HepG2 (cell line): ENCODE data around the gene TLCD3B. TPM values are rescaled to one million over a fixed set of nuclear protein-coding genes. Genes with fewer than 3 reads are reported as not detected.
A peak's percentile ranks its signal among the peaks of the same experiment; 100 is the strongest.

Experiments
- CENPT ChIP-seq: sonication (generic); formaldehyde crosslinking; IDR thresholded peaks from 2 replicates; pipeline ENCODE4 v1.8.0; 2022; ENCODE audit warnings: low read depth, mild to moderate bottlenecking, moderate library complexity, missing genetic modification reagents
- DPF2 ChIP-seq: sonication (generic); formaldehyde crosslinking; IDR thresholded peaks from 2 replicates; pipeline ENCODE4 v1.4.0; 2020; ENCODE audit warnings: mild to moderate bottlenecking, low read depth, missing genetic modification reagents, borderline replicate concordance
- EP300 ChIP-seq, 3 experiments: sonication (generic) in 1 of 3; formaldehyde crosslinking in 1 of 3; IDR thresholded peaks; 2 replicates each; pipeline versions ENCODE4 v1.5.1 to v1.6.1; 2011 to 2020; ENCODE audit warnings: low read depth in 2 of 3, low read length in 2 of 3, borderline replicate concordance in 1 of 3, improper control_type of control experiment in 1 of 3, mild to moderate bottlenecking in 1 of 3, missing genetic modification reagents in 1 of 3, moderate library complexity in 1 of 3
- MAFG ChIP-seq: sonication (generic); formaldehyde crosslinking; IDR thresholded peaks from 2 replicates; pipeline ENCODE4 v1.5.1; 2020; ENCODE audit warnings: mild to moderate bottlenecking, missing genetic modification reagents
- NONO ChIP-seq, 2 experiments: fragments of 450-650 bp in 1 of 2; sonication (generic) in 1 of 2; formaldehyde crosslinking in 1 of 2; IDR thresholded peaks in 1 of 2; conservative IDR thresholded peaks in 1 of 2; 2 replicates each; pipeline versions ENCODE4 v1.6.1 to v1.8.0; 2017 to 2022; ENCODE audit warnings: mild to moderate bottlenecking in 1 of 2, missing genetic modification reagents in 1 of 2, moderate library complexity in 1 of 2
- NR2F2 ChIP-seq: IDR thresholded peaks from 2 replicates; pipeline ENCODE4 v1.6.1; 2012; ENCODE audit warnings: low read depth, inconsistent platforms, borderline replicate concordance
- RBFOX2 ChIP-seq: fragments of 200-400 bp; formaldehyde crosslinking; IDR thresholded peaks from 2 replicates; pipeline ENCODE4 v1.6.1; 2017; ENCODE audit warnings: low read depth, mild to moderate bottlenecking, low read length
- RERE ChIP-seq: IDR thresholded peaks from 2 replicates; pipeline ENCODE4 v1.6.1; 2016; ENCODE audit warnings: low read depth, missing genetic modification reagents, missing compliant biosample characterization
- RXRA ChIP-seq: sonication (generic); formaldehyde crosslinking; IDR thresholded peaks from 2 replicates; pipeline ENCODE4 v1.5.1; 2020; ENCODE audit warnings: missing genetic modification reagents
- TRIM22 ChIP-seq: fragments of 450-650 bp; IDR thresholded peaks from 2 replicates; pipeline ENCODE4 v1.6.1; 2017
- ZKSCAN5 ChIP-seq: sonication (generic); formaldehyde crosslinking; IDR thresholded peaks from 2 replicates; pipeline ENCODE4 v1.5.1; 2020; ENCODE audit warnings: mild to moderate bottlenecking, missing genetic modification reagents
- ZNF143 ChIP-seq: sonication (generic); formaldehyde crosslinking; IDR thresholded peaks from 2 replicates; pipeline ENCODE4 v1.4.0; 2020; ENCODE audit warnings: missing genetic modification reagents
- ZNF30 ChIP-seq: sonication (generic); formaldehyde crosslinking; IDR thresholded peaks from 2 replicates; pipeline ENCODE4 v1.5.0; 2020; ENCODE audit warnings: mild to moderate bottlenecking, missing genetic modification reagents
- ZNF329 ChIP-seq: sonication (generic); formaldehyde crosslinking; IDR thresholded peaks from 2 replicates; pipeline ENCODE4 v1.9.0; 2021; ENCODE audit warnings: low read depth, mild to moderate bottlenecking, missing genetic modification reagents
- ZNF816 ChIP-seq: sonication (generic); formaldehyde crosslinking; IDR thresholded peaks from 2 replicates; pipeline ENCODE4 v1.8.0; 2022; ENCODE audit warnings: missing genetic modification reagents, mild to moderate bottlenecking, borderline replicate concordance
- polyA plus RNA-seq, 8 experiments: library from polyadenylated mRNA; depleted of rRNA in 3 of 8; stranded (reverse) in 7 of 8; unstranded in 1 of 8; fragments of >200 nt; fragmentation: Illumina TruSeq in 4 of 8; extraction: Trizol in 4 of 8; gene quantifications; 2 replicates each; pipeline versions ENCODE4 v1.2.1 to v1.2.3, GENCODE V29; 2011 to 2016; ENCODE audit warnings: low read depth in 4 of 8, missing spikeins in 1 of 8, mixed read lengths in 1 of 8; ENCODE audit not compliant: insufficient read depth in 1 of 8
- total RNA-seq, 5 experiments: library from RNA; depleted of rRNA; stranded (reverse); fragments of >200 nt; fragmentation: Illumina TruSeq; extraction: Trizol; gene quantifications; 2 replicates each; pipeline ENCODE4 v1.2.3, GENCODE V29; 2016; ENCODE audit warnings: low read depth in 1 of 5
- TF ChIP-seq, protein P1 (sequence below): sonication (generic); formaldehyde crosslinking; IDR thresholded peaks from 2 replicates; pipeline ENCODE4 v1.4.0; 2020; ENCODE audit warnings: missing genetic modification reagents

TLCD3B gene
- total and polyA plus RNA-seq, 2 of the 13 experiments (the other 11 are each of a cell fraction or from before 2014, with no cell fraction given): not detected

- no peak for TF ChIP-seq DPF2 (CRISPR knock-in tag)
- TF ChIP-seq NR2F2: no peak
- no peak for TF ChIP-seq RERE (CRISPR knock-in tag)
- no peak for TF ChIP-seq TRIM22
- peak; percentile 72 for TF ChIP-seq RBFOX2
- TF ChIP-seq CENPT: no peak
- peak; percentile 21; the same call in 1 of the 2 replicates for TF ChIP-seq RXRA (CRISPR knock-in tag)
- TF ChIP-seq NONO (IDR thresholded peaks at IDR 0.05): no peak
- TF ChIP-seq NONO (CRISPR knock-in tag; conservative IDR thresholded peaks at IDR 0.05): 0 out of 2 replicates have a peak, but pooled peaks have one; percentile 35
- no peak for TF ChIP-seq ZNF143 (CRISPR knock-in tag)
- no peak for TF ChIP-seq EP300 (IDR thresholded peaks at IDR 0.05; ENCODE audit: low read depth in 2 of 2, low read length in 2 of 2)
- TF ChIP-seq EP300 (CRISPR knock-in tag; IDR thresholded peaks at IDR 0.05; ENCODE audit: borderline replicate concordance): no peak
- TF ChIP-seq MAFG: no peak
- no peak for TF ChIP-seq ZNF816 (CRISPR knock-in tag)
- no peak for TF ChIP-seq ZNF30
- no peak for TF ChIP-seq ZNF329 (CRISPR knock-in tag)
- TF ChIP-seq ZKSCAN5 (CRISPR knock-in tag): no peak
- TF ChIP-seq, protein P1, sequence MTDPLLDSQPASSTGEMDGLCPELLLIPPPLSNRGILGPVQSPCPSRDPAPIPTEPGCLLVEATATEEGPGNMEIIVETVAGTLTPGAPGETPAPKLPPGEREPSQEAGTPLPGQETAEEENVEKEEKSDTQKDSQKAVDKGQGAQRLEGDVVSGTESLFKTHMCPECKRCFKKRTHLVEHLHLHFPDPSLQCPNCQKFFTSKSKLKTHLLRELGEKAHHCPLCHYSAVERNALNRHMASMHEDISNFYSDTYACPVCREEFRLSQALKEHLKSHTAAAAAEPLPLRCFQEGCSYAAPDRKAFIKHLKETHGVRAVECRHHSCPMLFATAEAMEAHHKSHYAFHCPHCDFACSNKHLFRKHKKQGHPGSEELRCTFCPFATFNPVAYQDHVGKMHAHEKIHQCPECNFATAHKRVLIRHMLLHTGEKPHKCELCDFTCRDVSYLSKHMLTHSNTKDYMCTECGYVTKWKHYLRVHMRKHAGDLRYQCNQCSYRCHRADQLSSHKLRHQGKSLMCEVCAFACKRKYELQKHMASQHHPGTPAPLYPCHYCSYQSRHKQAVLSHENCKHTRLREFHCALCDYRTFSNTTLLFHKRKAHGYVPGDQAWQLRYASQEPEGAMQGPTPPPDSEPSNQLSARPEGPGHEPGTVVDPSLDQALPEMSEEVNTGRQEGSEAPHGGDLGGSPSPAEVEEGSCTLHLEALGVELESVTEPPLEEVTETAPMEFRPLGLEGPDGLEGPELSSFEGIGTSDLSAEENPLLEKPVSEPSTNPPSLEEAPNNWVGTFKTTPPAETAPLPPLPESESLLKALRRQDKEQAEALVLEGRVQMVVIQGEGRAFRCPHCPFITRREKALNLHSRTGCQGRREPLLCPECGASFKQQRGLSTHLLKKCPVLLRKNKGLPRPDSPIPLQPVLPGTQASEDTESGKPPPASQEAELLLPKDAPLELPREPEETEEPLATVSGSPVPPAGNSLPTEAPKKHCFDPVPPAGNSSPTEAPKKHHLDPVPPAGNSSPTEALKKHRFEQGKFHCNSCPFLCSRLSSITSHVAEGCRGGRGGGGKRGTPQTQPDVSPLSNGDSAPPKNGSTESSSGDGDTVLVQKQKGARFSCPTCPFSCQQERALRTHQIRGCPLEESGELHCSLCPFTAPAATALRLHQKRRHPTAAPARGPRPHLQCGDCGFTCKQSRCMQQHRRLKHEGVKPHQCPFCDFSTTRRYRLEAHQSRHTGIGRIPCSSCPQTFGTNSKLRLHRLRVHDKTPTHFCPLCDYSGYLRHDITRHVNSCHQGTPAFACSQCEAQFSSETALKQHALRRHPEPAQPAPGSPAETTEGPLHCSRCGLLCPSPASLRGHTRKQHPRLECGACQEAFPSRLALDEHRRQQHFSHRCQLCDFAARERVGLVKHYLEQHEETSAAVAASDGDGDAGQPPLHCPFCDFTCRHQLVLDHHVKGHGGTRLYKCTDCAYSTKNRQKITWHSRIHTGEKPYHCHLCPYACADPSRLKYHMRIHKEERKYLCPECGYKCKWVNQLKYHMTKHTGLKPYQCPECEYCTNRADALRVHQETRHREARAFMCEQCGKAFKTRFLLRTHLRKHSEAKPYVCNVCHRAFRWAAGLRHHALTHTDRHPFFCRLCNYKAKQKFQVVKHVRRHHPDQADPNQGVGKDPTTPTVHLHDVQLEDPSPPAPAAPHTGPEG (CRISPR knock-in tag): no peak
Observed at GRCh38 chr16:29990883-29991570, 40.0 kb downstream of the TLCD3B start (continued).
